Ascending aorta (tissue), 2 donors: Measurements from ENCODE around the gene LRGUK. TPM values are rescaled to one million over a fixed set of nuclear protein-coding genes. Genes with fewer than 3 reads are reported as not detected.

Source experiments
- DNase-seq, 2 donors: peaks; one replicate each; pipeline ENCODE4 v3.0.0-alpha.2; 2019; ENCODE audit warnings: low spot score in 2 of 2
- H3K27ac ChIP-seq, 2 donors: fragments of 200-600 bp; sonication (generic); one replicate each; pipeline ENCODE4 v1.5.1; 2016 to 2017; ENCODE audit warnings: mild to moderate bottlenecking in 1 of 2
- H3K27me3 ChIP-seq: fragments of 200-600 bp; sonication (generic); one replicate; pipeline ENCODE4 v1.5.1; 2017
- H3K36me3 ChIP-seq, 2 donors: fragments of 200-600 bp; sonication (generic); one replicate each; pipeline ENCODE4 v1.5.1; 2016
- H3K4me1 ChIP-seq, 2 donors: fragments of 200-600 bp; sonication (generic); one replicate each; pipeline ENCODE4 v1.5.1; 2016 to 2017; ENCODE audit warnings: mild to moderate bottlenecking in 1 of 2
- H3K4me3 ChIP-seq, 2 donors: fragments of 200-600 bp; sonication (generic); one replicate each; pipeline ENCODE4 v1.5.1; 2016 to 2017; ENCODE audit warnings: mild to moderate bottlenecking in 1 of 2
- H3K9me3 ChIP-seq, 2 donors: fragments of 200-600 bp; sonication (generic); one replicate each; pipeline ENCODE4 v1.5.1; 2016
- CTCF ChIP-seq, 3 experiments: fragments of 200-600 bp in 2 of 3; fragments of 450-650 bp in 1 of 3; sonication (generic) in 2 of 3; IDR thresholded peaks; one replicate each; pipeline ENCODE4 v1.5.1; 2016 to 2019; ENCODE audit warnings: antibody characterized with exemption in 3 of 3, mild to moderate bottlenecking in 1 of 3, moderate library complexity in 1 of 3
- intact Hi-C: fragments of 100-400 bp; cut with DNase I; formaldehyde crosslinking; loops from one replicate; pipeline ENCODE4 v1.15.1; 2023
- total RNA-seq: library from RNA; depleted of rRNA; stranded (reverse); fragments of >200 nt; gene quantifications from one replicate; pipeline ENCODE4 v1.1.0, GENCODE V29; 2016

LRGUK gene
- total RNA-seq, 1 donor from 2014 or later = not detected

DNA sequence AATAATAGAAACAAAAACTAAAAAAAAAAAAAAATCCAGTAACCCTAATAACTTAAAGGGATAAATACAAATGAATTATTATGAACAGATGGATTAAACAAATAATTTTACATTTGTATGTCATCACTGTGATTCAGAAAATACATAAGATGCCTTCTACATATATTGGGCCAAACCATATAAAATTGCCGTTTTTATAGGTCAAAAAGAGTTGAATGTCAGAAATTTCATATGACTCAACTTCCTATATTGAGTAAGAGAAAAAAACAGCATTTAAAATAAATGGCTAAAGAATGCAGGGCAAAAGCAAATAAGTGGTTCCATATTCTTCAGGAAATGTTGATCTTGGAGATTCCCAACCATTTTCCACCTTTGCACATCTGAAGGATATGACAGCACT is 180.2 kb downstream of the LRGUK start:
- no peak for DNase-seq
- no peak for TF ChIP-seq CTCF (IDR thresholded peaks at IDR 0.05)
- H3K36me3 ChIP-seq = peaks cover 7 to 29% of the 10 kb centered on the region in 2 donors
- no peaks in the 10 kb centered on the region for H3K9me3 ChIP-seq
- intact Hi-C loops = no loop called here
- no peaks in the 10 kb centered on the region for H3K4me1 ChIP-seq
- H3K27me3 ChIP-seq = no peaks in the 10 kb centered on the region
- H3K27ac ChIP-seq = no peak overlapping the region
- H3K4me3 ChIP-seq = no peak overlapping the region

DNA sequence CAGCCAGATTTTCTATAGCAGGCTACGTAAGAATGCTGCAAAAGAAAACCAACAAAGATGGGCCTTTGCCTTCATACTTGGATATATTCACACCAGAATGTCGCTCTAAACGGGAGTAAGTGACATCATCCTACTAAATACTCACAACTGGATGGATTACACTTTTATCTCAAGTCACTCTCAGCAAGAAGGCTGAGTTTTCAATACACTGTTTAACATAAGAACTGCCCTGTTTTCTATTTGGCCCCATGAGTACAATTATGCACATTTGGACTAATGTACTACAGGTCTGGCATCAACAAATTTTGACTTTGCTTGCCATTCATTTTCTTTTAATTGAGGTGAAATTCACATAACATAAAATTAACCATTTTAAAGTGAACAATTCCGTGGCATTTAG is 181.4 kb downstream of the LRGUK start:
- H3K4me1 ChIP-seq = no peaks in the 10 kb centered on the region
- no peak for DNase-seq
- H3K27me3 ChIP-seq = no peaks in the 10 kb centered on the region
- no peak overlapping the region for H3K4me3 ChIP-seq
- no peak for TF ChIP-seq CTCF (IDR thresholded peaks at IDR 0.05)
- no peaks in the 10 kb centered on the region for H3K9me3 ChIP-seq
- H3K27ac ChIP-seq = no peak overlapping the region
- H3K36me3 ChIP-seq = peaks cover 7 to 17% of the 10 kb centered on the region in 2 donors
- intact Hi-C loops = no loop called here

DNA sequence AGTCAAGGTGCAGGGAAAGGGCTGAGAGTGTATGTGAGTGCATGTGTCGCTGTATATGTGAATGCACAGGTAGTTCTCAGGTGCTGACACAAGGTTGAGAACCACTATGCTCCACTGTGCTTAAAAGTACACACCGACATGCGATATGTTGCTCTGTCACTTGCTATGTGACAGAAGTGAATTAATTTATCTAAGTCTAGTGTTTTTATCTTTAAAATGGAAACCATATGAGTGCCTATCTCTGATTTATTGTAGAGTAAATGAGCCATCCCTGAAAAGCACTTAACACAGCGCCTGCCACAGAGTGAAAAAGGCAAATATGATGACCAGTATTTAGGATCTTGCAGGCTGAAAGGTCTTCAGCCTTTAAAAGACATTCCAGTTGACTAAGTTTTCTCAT is 184.7 kb downstream of the LRGUK start:
- Histone ChIP-seq H3K9me3 (no peaks in the 10 kb centered on the region), H3K27ac (no peak overlapping the region), H3K4me1 (peaks cover 0 to 6% of the 10 kb centered on the region in 2 donors), H3K36me3 (peaks cover 0 to 4% of the 10 kb centered on the region in 2 donors), H3K4me3 (no peak overlapping the region), H3K27me3 (no peaks in the 10 kb centered on the region)
- intact Hi-C loops = loop anchor here (10.0 kb wide), 2 partner anchors 293 to 1227 kb away; partner anchors contain the start of gene CHCHD3
- TF ChIP-seq CTCF (IDR thresholded peaks at IDR 0.05) = no peak
- no peak for DNase-seq

GRCh38 chr7:134312717-134313116 is 185.6 kb downstream of the LRGUK start:
- no peak overlapping the region for H3K4me3 ChIP-seq
- DNase-seq = no peak
- no peaks in the 10 kb centered on the region for H3K27me3 ChIP-seq
- H3K36me3 ChIP-seq = peaks cover 0 to 4% of the 10 kb centered on the region in 2 donors
- intact Hi-C loops = loop anchor here (10.0 kb wide), 2 partner anchors 292 to 1228 kb away; partner anchors contain the start of gene CHCHD3
- no peak overlapping the region for H3K27ac ChIP-seq
- no peaks in the 10 kb centered on the region for H3K9me3 ChIP-seq
- no peak for TF ChIP-seq CTCF (IDR thresholded peaks at IDR 0.05)
- peaks cover 0 to 6% of the 10 kb centered on the region in 2 donors for H3K4me1 ChIP-seq

DNA sequence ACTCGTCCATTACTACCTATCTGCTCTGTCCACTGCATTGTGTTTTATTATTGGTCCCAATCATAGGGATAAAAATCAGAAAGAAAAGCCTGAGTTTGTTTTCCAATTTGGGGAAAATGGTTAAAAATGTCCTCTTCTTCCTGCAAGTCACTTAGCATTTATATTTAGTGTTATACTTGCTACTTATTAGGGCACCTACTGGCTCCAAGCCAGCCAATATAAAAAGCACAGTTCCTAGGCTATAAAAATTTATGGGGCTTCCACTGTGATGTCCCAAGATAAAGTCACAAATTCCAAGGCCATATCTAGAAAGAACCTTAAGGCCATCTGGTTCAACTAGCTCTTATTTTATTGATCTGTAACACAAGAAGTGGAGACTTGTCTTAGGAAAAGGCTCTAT is 186.4 kb downstream of the LRGUK start:
- no peaks in the 10 kb centered on the region for H3K27me3 ChIP-seq
- H3K27ac ChIP-seq = no peak overlapping the region
- H3K9me3 ChIP-seq = no peaks in the 10 kb centered on the region
- no peak for DNase-seq
- H3K4me3 ChIP-seq = no peak overlapping the region
- TF ChIP-seq CTCF (IDR thresholded peaks at IDR 0.05) = no peak
- intact Hi-C loops = loop anchor here (10.0 kb wide), 2 partner anchors 291 to 1229 kb away; partner anchors contain the start of gene CHCHD3
- peaks cover 0 to 6% of the 10 kb centered on the region in 2 donors for H3K4me1 ChIP-seq
- no peaks in the 10 kb centered on the region for H3K36me3 ChIP-seq

Other genes with a start within 250 kb of the LRGUK start
- gene SLC35B4, start 189.6 kb downstream of the LRGUK start, total RNA-seq = 5.3 TPM